GM12878 (cell line): Measurements from ENCODE around the gene TRIM61. TPM values are rescaled to one million over a fixed set of nuclear protein-coding genes. Genes with fewer than 3 reads are reported as not detected.
A peak's percentile ranks its signal among the peaks of the same experiment; 100 is the strongest.

Experiments used
- ATAC-seq: fragments of 200-7000 bp; cut with Tn5 transposase; 3 replicates; pipeline ENCODE4 v1.9.1; 2020; ENCODE audit warnings: mild to moderate bottlenecking, moderate library complexity
- BruUV-seq: library from RNA; stranded (reverse); fragments of 400-500 nt; replicated peaks from 2 replicates; lab custom pipeline; 2021; lab: Mats Ljungman, UMichigan
- CTCF ChIA-PET: fragments of 300-600 bp; sonication (Branson Sonifier 250); formaldehyde crosslinking; extraction: SDS; loops from one replicate; lab custom pipeline; 2021; ENCODE audit warnings: inconsistent platforms; lab: Yijun Ruan, JAX
- POLR2A ChIA-PET: fragments of 350-600 bp; formaldehyde crosslinking; extraction: SDS; loops from one replicate; lab custom pipeline; 2021; ENCODE audit warnings: inconsistent platforms; lab: Charles Lee
- RAD21 ChIA-PET: fragments of 300-600 bp; sonication (Branson Sonifier 250); formaldehyde crosslinking; loops from one replicate; lab custom pipeline; 2023; ENCODE audit warnings: antibody characterized with exemption; ENCODE audit not compliant: unreplicated experiment; lab: Charles Lee
- SMC1A ChIA-PET: fragments of 300-600 bp; sonication (Branson Sonifier 250); formaldehyde crosslinking; loops from one replicate; lab custom pipeline; 2023; ENCODE audit not compliant: unreplicated experiment, uncharacterized antibody; lab: Charles Lee
- DNase-seq: peaks from one replicate; pipeline ENCODE4 v3.0.0-alpha.2; 2011; ENCODE audit warnings: low read depth, low spot score
- FAIRE-seq: peaks from 3 replicates; lab custom pipeline; 2011; peaks lifted over from hg19 to GRCh38; lab: Jason Lieb, UNC
- H2AFZ ChIP-seq: 2 replicates; pipeline ENCODE4 v1.6.0; 2011; ENCODE audit warnings: low read depth, low read length, control low read depth; ENCODE audit not compliant: control insufficient read depth
- H3K27ac ChIP-seq: 2 replicates; pipeline ENCODE4 v1.5.1; 2011; ENCODE audit warnings: control low read depth; ENCODE audit not compliant: control insufficient read depth, insufficient read depth
- H3K27me3 ChIP-seq, 2 experiments: replicated peaks in 1 of 2; 2 replicates each; pipeline versions ENCODE4 v1.6.0 to v1.6.1; 2011; ENCODE audit warnings: low read length in 1 of 2; ENCODE audit not compliant: control insufficient read depth in 2 of 2, insufficient read depth in 2 of 2
- H3K36me3 ChIP-seq, 2 experiments: 2 replicates each; pipeline ENCODE4 v1.5.1; 2011; ENCODE audit warnings: low read length in 1 of 2; ENCODE audit not compliant: control insufficient read depth in 2 of 2, insufficient read depth in 2 of 2
- H3K4me1 ChIP-seq: 2 replicates; pipeline ENCODE4 v1.6.1; 2011; ENCODE audit warnings: mild to moderate bottlenecking, low read length, moderate library complexity, mixed read lengths; ENCODE audit not compliant: control insufficient read depth, insufficient read depth
- H3K4me2 ChIP-seq: 2 replicates; pipeline ENCODE4 v1.6.0; 2011; ENCODE audit warnings: control low read depth; ENCODE audit not compliant: control insufficient read depth, insufficient read depth
- H3K4me3 ChIP-seq: fragments of 200-600 bp; sonication (generic); 2 replicates; pipeline ENCODE4 v1.5.1; 2016
- H3K79me2 ChIP-seq: 2 replicates; pipeline ENCODE4 v1.6.0; 2011; ENCODE audit warnings: low read length; ENCODE audit not compliant: control insufficient read depth, insufficient read depth
- H3K9ac ChIP-seq: 2 replicates; pipeline ENCODE4 v1.8.0; 2011; ENCODE audit warnings: low read length, control low read depth, mixed read lengths; ENCODE audit not compliant: control insufficient read depth, insufficient read depth
- H3K9me3 ChIP-seq: replicated peaks from 3 replicates; pipeline ENCODE4 v1.5.1; 2011; ENCODE audit warnings: mild to moderate bottlenecking, low read length; ENCODE audit not compliant: control insufficient read depth, insufficient read depth
- H4K20me1 ChIP-seq: 2 replicates; pipeline ENCODE4 v1.6.0; 2011; ENCODE audit not compliant: control insufficient read depth, insufficient read depth
- ATF2 ChIP-seq: IDR thresholded peaks from 2 replicates; pipeline ENCODE4 v1.6.1; 2012; ENCODE audit warnings: low read length, inconsistent platforms
- E2F4 ChIP-seq: IDR thresholded peaks from 2 replicates; pipeline ENCODE4 v1.6.1; 2012; ENCODE audit warnings: low read depth, low read length, improper control_type of control experiment
- E4F1 ChIP-seq: fragments of 450-650 bp; IDR thresholded peaks from 2 replicates; pipeline ENCODE4 v1.6.1; 2018; ENCODE audit warnings: borderline replicate concordance, mild to moderate bottlenecking; ENCODE audit not compliant: partially characterized antibody
- ETV6 ChIP-seq, 2 experiments: fragments of 450-650 bp in 1 of 2; IDR thresholded peaks in 1 of 2; conservative IDR thresholded peaks in 1 of 2; 2 replicates each; pipeline ENCODE4 v1.6.1; 2014; ENCODE audit warnings: antibody characterized with exemption in 1 of 2, borderline replicate concordance in 1 of 2, low read depth in 1 of 2, mild to moderate bottlenecking in 1 of 2, moderate library complexity in 1 of 2
- HCFC1 ChIP-seq: fragments of 150-350 bp; IDR thresholded peaks from 2 replicates; pipeline ENCODE4 v1.6.1; 2014; ENCODE audit warnings: low read length
- MEF2A ChIP-seq: IDR thresholded peaks from 2 replicates; pipeline ENCODE4 v1.6.1; 2011; ENCODE audit warnings: low read depth, mild to moderate bottlenecking, low read length, moderate library complexity; ENCODE audit not compliant: insufficient read depth
- RCOR1 ChIP-seq: conservative IDR thresholded peaks from 2 replicates; pipeline ENCODE4 v1.6.1; 2012; ENCODE audit warnings: low read depth, low read length, improper control_type of control experiment
- RELA ChIP-seq: fragments of 450-650 bp; IDR thresholded peaks from 2 replicates; pipeline ENCODE4 v1.8.0; 2014; ENCODE audit warnings: borderline replicate concordance; ENCODE audit not compliant: partially characterized antibody
- REST ChIP-seq: IDR thresholded peaks from 2 replicates; pipeline ENCODE4 v1.6.1; 2012; ENCODE audit warnings: mild to moderate bottlenecking, low read depth, low read length
- RUNX3 ChIP-seq: IDR thresholded peaks from 2 replicates; pipeline ENCODE4 v1.6.1; 2012; ENCODE audit warnings: low read length, inconsistent platforms
- SRF ChIP-seq, 2 experiments: IDR thresholded peaks; 2 replicates each; pipeline ENCODE4 v1.6.1; 2011; ENCODE audit warnings: low read depth in 2 of 2, low read length in 2 of 2, mild to moderate bottlenecking in 1 of 2, moderate library complexity in 1 of 2
- SUZ12 ChIP-seq: fragments of 200-600 bp; sonication (generic); IDR thresholded peaks from one replicate; pipeline ENCODE4 v1.6.1; 2018; ENCODE audit warnings: antibody characterized with exemption, mild to moderate bottlenecking; ENCODE audit not compliant: unreplicated experiment
- ZZZ3 ChIP-seq: IDR thresholded peaks from 2 replicates; pipeline ENCODE4 v1.6.1; 2011; ENCODE audit warnings: low read depth; ENCODE audit not compliant: control insufficient read depth, insufficient read length
- WGBS: methylation state at CpG from one replicate; pipeline ENCODE4 v1.1.6; 2016; ENCODE audit warnings: low lambda C conversion rate; ENCODE audit not compliant: insufficient replicate concordance, insufficient coverage; ENCODE audit errors: missing lambda C conversion rate; 5-methylcytosine and 5-hydroxymethylcytosine counted together
- in situ Hi-C: fragments of 300-500 bp; cut with MboI; formaldehyde crosslinking; loops from 9 replicates; pipeline ENCODE4 v1.14.3; 2018; ENCODE audit warnings: mixed read lengths
- intact Hi-C: fragments of 100-400 bp; cut with micrococcal nuclease; formaldehyde crosslinking; loops from one replicate; pipeline ENCODE4 v1.14.2; 2022; ENCODE audit not compliant: unreplicated experiment
- polyA plus RNA-seq, 11 experiments: library from polyadenylated mRNA; depleted of rRNA in 4 of 11; unstranded in 6 of 11; stranded (reverse) in 5 of 11; fragments of >200 nt; fragmentation: Nextera tagmentation in 4 of 11; fragmentation: Illumina TruSeq in 1 of 11; extraction: Ambion mirVana in 4 of 11; extraction: Trizol in 1 of 11; gene quantifications; 1 replicate in 1 of 11; 2 replicates in 10 of 11; pipeline versions ENCODE4 v1.2.1 to v1.2.3, GENCODE V29; 2011 to 2016; ENCODE audit warnings: inconsistent platforms in 2 of 11, missing spikeins in 2 of 11, low read depth in 1 of 11
- total RNA-seq, 4 experiments: library from RNA; depleted of rRNA in 3 of 4; stranded (reverse); fragments of >200 nt in 3 of 4; fragmentation: Illumina TruSeq in 1 of 4; extraction: Trizol in 1 of 4; gene quantifications; 2 replicates each; pipeline versions ENCODE4 v1.2.1 to v1.2.3, GENCODE V29; 2013 to 2021

Gene TRIM61
- total and polyA plus RNA-seq, 10 of the 15 experiments (the other 5 are each of a cell fraction or from before 2014, with no cell fraction given): 3.2 to 10.9 (median 5.7) TPM

- TF ChIP-seq REST (no peak), SUZ12 (no peak), RUNX3 (peak; percentile 87)
Measured at GRCh38 chr4:165009493-165010227, 32.2 kb upstream of the TRIM61 start (continued).

GRCh38 chr4:165006886-165007285 is 29.4 kb upstream of the TRIM61 start:
- BruUV-seq: no TSS peak
- FAIRE-seq: no peak
- ChIA-PET CTCF (no interaction called here), SMC1A (no interaction called here), RAD21 (interaction anchor here (1.0 to 1.3 kb wide), 2 partner anchors 68 to 239 kb away, joined by 3 to 4 read pairs; no protein-coding TSS in a partner anchor), POLR2A (no interaction called here)
- DNase-seq: no peak
- no peak overlapping the region for H3K27ac ChIP-seq
- in situ Hi-C loops: no loop called here
- H4K20me1 ChIP-seq: no peaks in the 10 kb centered on the region
- H3K27me3 ChIP-seq: peaks cover 0 to 3% of the 10 kb centered on the region in 2 experiments; a peak in 2 of 4 replicates
- no peak overlapping the region for H3K9ac ChIP-seq
- intact Hi-C loops: no loop called here
- no peaks in the 10 kb centered on the region for H3K79me2 ChIP-seq
- H3K4me3 ChIP-seq: no peak overlapping the region
- no peaks in the 10 kb centered on the region for H3K9me3 ChIP-seq
- WGBS: 38% methylated on average over 5 of the region's 5 CpGs
- no peaks in the 10 kb centered on the region for H3K36me3 ChIP-seq
- no peak overlapping the region for H2AFZ ChIP-seq
- TF ChIP-seq RELA: no peak
- no peak for TF ChIP-seq ZZZ3
- TF ChIP-seq HCFC1: no peak
- no peak for TF ChIP-seq MEF2A
- no peak for TF ChIP-seq E4F1
- no peak for TF ChIP-seq RCOR1
- TF ChIP-seq ATF2: no peak
- no peak for TF ChIP-seq ETV6 (conservative IDR thresholded peaks at IDR 0.05 in 1 of 2, IDR thresholded peaks at IDR 0.05 in 1 of 2; ENCODE audit: borderline replicate concordance in 1 of 2, low read depth in 1 of 2)
- TF ChIP-seq SRF (IDR thresholded peaks at IDR 0.05; ENCODE audit: low read depth in 2 of 2, low read length in 2 of 2): no peak
- no peak for TF ChIP-seq E2F4
- ATAC-seq: no peak
- H3K4me2 ChIP-seq: no peak overlapping the region
- H3K4me1 ChIP-seq: no peaks in the 10 kb centered on the region
